Motor neuron (in vitro differentiated cells): ENCODE data around the gene THRA. TPM values are rescaled to one million over a fixed set of nuclear protein-coding genes. Genes with fewer than 3 reads are reported as not detected.
A peak's percentile ranks its signal among the peaks of the same experiment; 100 is the strongest.

Source experiments
- ATAC-seq, 8 experiments: fragments of 200-7000 bp; cut with Tn5 transposase; replicated peaks in 6 of 8; 2 replicates each; pipeline ENCODE4 v1.8.0; 2021; ENCODE audit warnings: mild to moderate bottlenecking in 8 of 8, moderate library complexity in 8 of 8
- H3K27ac ChIP-seq, 2 donors: fragments of 250-450 bp; sonication (Bioruptor Pico); 2 replicates each; pipeline ENCODE4 v1.9.0; 2021; ENCODE audit warnings: antibody characterized with exemption in 2 of 2, mild to moderate bottlenecking in 2 of 2, moderate library complexity in 1 of 2
- H3K4me1 ChIP-seq, 2 donors: fragments of 250-450 bp; sonication (Bioruptor Pico); replicated peaks in 1 of 2; 2 replicates each; pipeline ENCODE4 v1.6.1; 2021; ENCODE audit warnings: antibody characterized with exemption in 2 of 2, mild to moderate bottlenecking in 2 of 2, moderate library complexity in 1 of 2
- H3K4me3 ChIP-seq, 5 donors: fragments of 250-450 bp; sonication (Bioruptor Pico); 2 replicates each; pipeline ENCODE4 v1.9.0; 2021; ENCODE audit warnings: antibody characterized with exemption in 5 of 5, mild to moderate bottlenecking in 5 of 5, moderate library complexity in 4 of 5
- WGBS, 10 experiments: fragments of 450-650 bp; shearing (Covaris generic); methylation state at CpG; one replicate each; pipeline ENCODE4 v1.0.0; 2022; 5-methylcytosine and 5-hydroxymethylcytosine counted together
- in situ Hi-C, 9 experiments: fragments of 400-800 bp; cut with MboI; loops; one replicate each; pipeline ENCODE4 v1.15.0; 2021; ENCODE audit warnings: low sequenced_read_pairs in 9 of 9, low pct_unique_long_range_greater_than_20kb in 2 of 9; ENCODE audit not compliant: unreplicated experiment in 9 of 9
- total RNA-seq, 8 experiments: library from RNA; unstranded; fragments of 300-600 nt; gene quantifications; 2 replicates each; pipeline versions ENCODE4 v1.2.3 to v1.2.4, GENCODE V29; 2022

The THRA gene
- total RNA-seq = 10 to 100 TPM in 7 of 8 experiments, 1 to 10 TPM in 1; 7.2 to 66.4 (median 34.8) TPM

GRCh38 chr17:40062329-40063186 lies at the start of gene THRA:
THRA (plus strand) TSS chr17:40062965; CDS start chr17:40074489, 11,524 bp downstream.
- Histone ChIP-seq H3K4me1 (peaks cover 29% of the 10 kb centered on the region in 2 donors), H3K4me3 (peak within 1 kb of the TSS; percentile 87 to 100 (median 99)), H3K27ac (peak within 1 kb of the TSS; percentile 93 to 97)
- in situ Hi-C loops = no loop called here
- 0 to 16% (median 5%) methylated on average over 1 to 11 of the region's 83 CpGs; no CpG with 5 or more reads in 4 of the 10 experiments for WGBS, 10 experiments
- peak; percentile 63 to 88 (median 72) for ATAC-seq

- ATAC-seq = no peak
- 60 to 100% (median 75%) methylated on average over 1 to 13 of the region's 18 CpGs; no CpG with 5 or more reads in 7 of the 10 experiments for WGBS, 10 experiments
- Histone ChIP-seq H3K27ac (no peak overlapping the region), H3K4me3 (no peak overlapping the region), H3K4me1 (peaks cover 2 to 11% of the 10 kb centered on the region in 2 donors)
- in situ Hi-C loops = loop anchor here in 3 of 9 experiments (25.0 kb wide), 1 partner anchor 273 kb away; the partner anchor contains the start of gene CDC6 (in 3 of the 3)
Measured at GRCh38 chr17:40014375-40014980, 48.3 kb upstream of the THRA start.

GRCh38 chr17:40015005-40015997 lies 47.5 kb upstream of the THRA start, which contains the start of gene CSF3:
CSF3 (plus strand) TSS chr17:40015440; CDS start chr17:40015475, 35 bp downstream.
- no peak within 1 kb of the TSS for H3K4me3 ChIP-seq
- 40 to 100% (median 40%) methylated on average over 1 to 6 of the region's 20 CpGs; no CpG with 5 or more reads in 5 of the 10 experiments for WGBS, 10 experiments
- H3K27ac ChIP-seq = no peak within 1 kb of the TSS
- H3K4me1 ChIP-seq = peaks cover 2 to 11% of the 10 kb centered on the region in 2 donors
- no peak for ATAC-seq
- in situ Hi-C loops = loop anchor here in 3 of 9 experiments (25.0 kb wide), 1 partner anchor 272 kb away; the partner anchor contains the start of gene CDC6 (in 3 of the 3)

GRCh38 chr17:40015998-40016985 lies 46.5 kb upstream of the THRA start:
- peaks cover 2 to 11% of the 10 kb centered on the region in 2 donors for H3K4me1 ChIP-seq
- ATAC-seq = no peak
- no peak overlapping the region for H3K4me3 ChIP-seq
- in situ Hi-C loops = loop anchor here in 3 of 9 experiments (25.0 kb wide), 1 partner anchor 271 kb away; the partner anchor contains the start of gene CDC6 (in 3 of the 3)
- WGBS, 10 experiments = 61 to 95% (median 83%) methylated on average over 3 to 6 of the region's 26 CpGs; no CpG with 5 or more reads in 5 of the 10 experiments
- no peak overlapping the region for H3K27ac ChIP-seq

- H3K4me1 ChIP-seq = peaks cover 2 to 11% of the 10 kb centered on the region in 2 donors
- ATAC-seq = no peak
- no peak overlapping the region for H3K4me3 ChIP-seq
- no peak overlapping the region for H3K27ac ChIP-seq
- in situ Hi-C loops = loop anchor here in 3 of 9 experiments (25.0 kb wide), 1 partner anchor 270 kb away; the partner anchor contains the start of gene CDC6 (in 3 of the 3)
- WGBS, 10 experiments = 0 to 80% (median 37%) methylated on average over 1 to 4 of the region's 15 CpGs; no CpG with 5 or more reads in 4 of the 10 experiments
Measured at GRCh38 chr17:40017422-40018080, 45.2 kb upstream of the THRA start.

GRCh38 chr17:40018211-40019121 lies 44.3 kb upstream of the THRA start:
- H3K4me3 ChIP-seq = no peak overlapping the region

GRCh38 chr17:40019140-40019991 lies 43.4 kb upstream of the THRA start:
- in situ Hi-C loops = loop anchor here in 3 of 9 experiments (25.0 kb wide), 1 partner anchor 268 kb away; the partner anchor contains the start of gene CDC6 (in 3 of the 3)
- 80 to 93% methylated on average over 1 to 3 of the region's 24 CpGs; no CpG with 5 or more reads in 8 of the 10 experiments for WGBS, 10 experiments
- Histone ChIP-seq H3K4me3 (no peak overlapping the region), H3K4me1 (peaks cover 2 to 11% of the 10 kb centered on the region in 2 donors), H3K27ac (no peak overlapping the region)
- no peak for ATAC-seq

More at GRCh38 chr17:40018211-40019121, 44.3 kb upstream of the THRA start:
- peak in 2 of 8 experiments; percentile 14 to 16 for ATAC-seq
- Histone ChIP-seq H3K4me1 (peaks cover 2 to 11% of the 10 kb centered on the region in 2 donors), H3K27ac (peak overlapping the region in 1 of 2 donors; percentile 10)
- 8 to 50% (median 45%) methylated on average over 1 to 2 of the region's 15 CpGs; no CpG with 5 or more reads in 6 of the 10 experiments for WGBS, 10 experiments
- in situ Hi-C loops = loop anchor here in 3 of 9 experiments (25.0 kb wide), 1 partner anchor 269 kb away; the partner anchor contains the start of gene CDC6 (in 3 of the 3)

GRCh38 chr17:40020146-40020545 lies 42.6 kb upstream of the THRA start:
- in situ Hi-C loops = loop anchor here in 3 of 9 experiments (25.0 kb wide), 1 partner anchor 267 kb away; the partner anchor contains the start of gene CDC6 (in 3 of the 3)
- 67 to 92% (median 85%) methylated on average over 3 to 6 of the region's 13 CpGs; no CpG with 5 or more reads in 6 of the 10 experiments for WGBS, 10 experiments
- H3K4me3 ChIP-seq = no peak overlapping the region
- peaks cover 2 to 8% of the 10 kb centered on the region in 2 donors for H3K4me1 ChIP-seq
- no peak overlapping the region for H3K27ac ChIP-seq
- no peak for ATAC-seq

GRCh38 chr17:40021451-40021971 lies 41.3 kb upstream of the THRA start:
- 60 to 100% (median 91%) methylated on average over 1 to 7 of the region's 9 CpGs; no CpG with 5 or more reads in 5 of the 10 experiments for WGBS, 10 experiments
- ATAC-seq = peak in 3 of 8 experiments; percentile 41 to 70 (median 59)
- in situ Hi-C loops = loop anchor here in 3 of 9 experiments (25.0 kb wide), 1 partner anchor 266 kb away; the partner anchor contains the start of gene CDC6 (in 3 of the 3)
- H3K4me1 ChIP-seq = peaks cover 2 to 8% of the 10 kb centered on the region in 2 donors
- no peak overlapping the region for H3K4me3 ChIP-seq
- no peak overlapping the region for H3K27ac ChIP-seq
